ENCODE results near the gene ASAH2. TPM values are rescaled to one million over a fixed set of nuclear protein-coding genes. Genes with fewer than 3 reads are reported as not detected.

Gene ASAH2
- total RNA-seq (2022) (4.6 and 7.3 TPM in 2 replicates), Bru-seq, nascent RNA (percentile 37 among the genes with signal in this experiment), BruChase-seq, experiment 1, labeled RNA remaining after a 2-hour chase (percentile 43 among the genes with signal in this experiment), BruChase-seq, experiment 2, labeled RNA remaining after a 6-hour chase (percentile 35 among the genes with signal in this experiment)
- long read RNA-seq, partial matches to known transcripts = 0 of 3 reads
- long read RNA-seq, other reads (novel, unspliced or antisense) = 3 of 3 reads

DNA sequence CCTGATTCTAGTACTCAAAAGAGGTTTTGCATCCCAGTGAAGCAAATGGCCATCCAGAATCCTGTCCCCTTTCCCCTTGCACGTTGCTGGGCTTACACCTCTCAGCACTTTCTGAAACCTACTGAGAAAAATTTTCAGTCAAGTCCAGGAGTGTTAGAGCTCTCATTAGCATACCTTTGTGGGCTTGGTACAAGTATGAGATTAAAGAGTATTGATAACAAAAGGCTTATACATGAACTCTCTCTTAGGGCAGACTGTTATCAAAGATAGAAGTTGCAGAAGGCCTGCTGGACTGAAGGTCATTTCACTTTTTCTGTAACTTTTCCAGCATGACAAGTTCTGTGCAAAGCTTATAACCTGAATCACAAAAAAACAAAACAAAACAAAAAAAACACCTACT, at the start of gene ASAH2:
Gene ASAH2, minus strand, starts transcription at position 123 of the 400 bp plus-strand sequence. CDS start 2,906 bp downstream, outside the sequence.
- Histone ChIP-seq H3K27me3 (replicated peaks; ENCODE audit: control insufficient read depth, insufficient read depth, low read length) (no peaks in the 10 kb centered on the region), H3K9me3 (no peaks in the 10 kb centered on the region), H3K36me3 (ENCODE audit: control insufficient read depth, insufficient read depth, low read length) (no peaks in the 10 kb centered on the region), H3K4me3 (ENCODE audit: low read depth, low read length) (no peak within 1 kb of the TSS), H3K4me1 (peaks cover 35% of the 10 kb centered on the region)
- no TSS peak for BruUV-seq (replicated peaks)
- no peak for DNase-seq
- ChIA-PET CTCF (interaction anchor here (0.9 kb wide), 1 partner anchor 9 kb away, joined by 4 read pairs; no protein-coding TSS in a partner anchor), POLR2A (no interaction called here)
- TF ChIP-seq, protein P1, sequence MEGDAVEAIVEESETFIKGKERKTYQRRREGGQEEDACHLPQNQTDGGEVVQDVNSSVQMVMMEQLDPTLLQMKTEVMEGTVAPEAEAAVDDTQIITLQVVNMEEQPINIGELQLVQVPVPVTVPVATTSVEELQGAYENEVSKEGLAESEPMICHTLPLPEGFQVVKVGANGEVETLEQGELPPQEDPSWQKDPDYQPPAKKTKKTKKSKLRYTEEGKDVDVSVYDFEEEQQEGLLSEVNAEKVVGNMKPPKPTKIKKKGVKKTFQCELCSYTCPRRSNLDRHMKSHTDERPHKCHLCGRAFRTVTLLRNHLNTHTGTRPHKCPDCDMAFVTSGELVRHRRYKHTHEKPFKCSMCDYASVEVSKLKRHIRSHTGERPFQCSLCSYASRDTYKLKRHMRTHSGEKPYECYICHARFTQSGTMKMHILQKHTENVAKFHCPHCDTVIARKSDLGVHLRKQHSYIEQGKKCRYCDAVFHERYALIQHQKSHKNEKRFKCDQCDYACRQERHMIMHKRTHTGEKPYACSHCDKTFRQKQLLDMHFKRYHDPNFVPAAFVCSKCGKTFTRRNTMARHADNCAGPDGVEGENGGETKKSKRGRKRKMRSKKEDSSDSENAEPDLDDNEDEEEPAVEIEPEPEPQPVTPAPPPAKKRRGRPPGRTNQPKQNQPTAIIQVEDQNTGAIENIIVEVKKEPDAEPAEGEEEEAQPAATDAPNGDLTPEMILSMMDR (IDR thresholded peaks at IDR 0.05; ENCODE audit: insufficient read depth in 1 of 2, low read depth in 1 of 2, low read length in 1 of 2, severe bottlenecking in 1 of 2, unreplicated experiment in 1 of 2) = no peak
- no peaks in the 10 kb centered on the region for H3K9me3 Mint-ChIP-seq (ENCODE audit: unreplicated experiment)
- no peak within 1 kb of the TSS for H3K27ac Mint-ChIP-seq (ENCODE audit: unreplicated experiment)
- H3K36me3 Mint-ChIP-seq (ENCODE audit: insufficient read depth, unreplicated experiment) = no peaks in the 10 kb centered on the region
- H3K4me1 Mint-ChIP-seq (ENCODE audit: low read depth, unreplicated experiment) = peaks cover 19% of the 10 kb centered on the region
- intact Hi-C loops (cut with micrococcal nuclease; ENCODE audit: unreplicated experiment) = loop anchor here (1.0 kb wide), 1 partner anchor 10 kb away; no protein-coding TSS in a partner anchor
- no peak within 1 kb of the TSS for H3K4me3 Mint-ChIP-seq (ENCODE audit: unreplicated experiment)
- H3K27me3 Mint-ChIP-seq (ENCODE audit: insufficient read depth, unreplicated experiment) = no peaks in the 10 kb centered on the region

DNA sequence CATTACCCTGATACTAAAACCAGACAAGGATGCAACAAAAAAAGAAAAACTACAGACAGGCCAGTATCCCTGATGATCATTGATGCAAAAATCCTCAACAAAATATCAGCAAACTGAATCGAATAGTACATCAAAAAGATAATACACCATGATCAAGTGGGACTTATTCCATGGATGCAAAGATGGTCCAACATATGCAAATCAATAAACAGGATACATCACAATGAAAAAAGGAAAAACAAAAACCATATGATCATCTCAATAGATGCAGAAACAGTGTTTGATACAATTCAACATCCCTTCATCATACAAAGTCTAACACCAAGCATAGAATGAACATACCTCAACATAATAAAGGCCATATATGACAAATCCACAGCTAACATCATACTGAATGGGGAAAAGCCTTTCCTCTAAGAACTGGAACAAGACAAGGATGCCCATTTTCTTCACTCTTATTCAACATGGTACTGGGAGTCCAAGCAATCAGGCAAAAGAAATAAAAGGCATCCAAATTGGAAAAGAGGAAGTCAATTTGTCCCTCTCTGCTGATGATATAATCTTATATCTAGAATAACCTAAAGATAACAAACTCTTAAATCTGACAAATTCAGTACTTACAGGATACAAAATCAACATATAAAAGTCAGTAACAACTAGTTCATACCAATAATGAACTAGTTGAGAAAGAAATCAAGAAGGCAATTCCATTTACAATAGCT, 48.8 kb upstream of the ASAH2 start:
- Histone ChIP-seq H3K9me3 (peaks cover 5% of the 10 kb centered on the region; the same call in 1 of the 2 replicates), H3K27me3 (replicated peaks; ENCODE audit: control insufficient read depth, insufficient read depth, low read length) (no peaks in the 10 kb centered on the region), H3K36me3 (ENCODE audit: control insufficient read depth, insufficient read depth, low read length) (no peaks in the 10 kb centered on the region), H3K4me1 (no peaks in the 10 kb centered on the region), H3K4me3 (ENCODE audit: low read depth, low read length) (no peak overlapping the region)
- no peak for DNase-seq
- no TSS peak for BruUV-seq (replicated peaks)
- no peaks in the 10 kb centered on the region for H3K27me3 Mint-ChIP-seq (ENCODE audit: insufficient read depth, unreplicated experiment)
- peaks cover 9% of the 10 kb centered on the region for H3K9me3 Mint-ChIP-seq (ENCODE audit: unreplicated experiment)
- no peaks in the 10 kb centered on the region for H3K36me3 Mint-ChIP-seq (ENCODE audit: insufficient read depth, unreplicated experiment)
- H3K4me1 Mint-ChIP-seq (ENCODE audit: low read depth, unreplicated experiment) = no peaks in the 10 kb centered on the region
- ChIA-PET CTCF (no interaction called here), POLR2A (no interaction called here)
- no peak overlapping the region for H3K4me3 Mint-ChIP-seq (ENCODE audit: unreplicated experiment)
- TF ChIP-seq, protein P1 (IDR thresholded peaks at IDR 0.05; ENCODE audit: insufficient read depth in 1 of 2, low read depth in 1 of 2, low read length in 1 of 2, severe bottlenecking in 1 of 2, unreplicated experiment in 1 of 2) = no peak
- no peak overlapping the region for H3K27ac Mint-ChIP-seq (ENCODE audit: unreplicated experiment)
- intact Hi-C loops (cut with micrococcal nuclease; ENCODE audit: unreplicated experiment) = no loop called here

DNA sequence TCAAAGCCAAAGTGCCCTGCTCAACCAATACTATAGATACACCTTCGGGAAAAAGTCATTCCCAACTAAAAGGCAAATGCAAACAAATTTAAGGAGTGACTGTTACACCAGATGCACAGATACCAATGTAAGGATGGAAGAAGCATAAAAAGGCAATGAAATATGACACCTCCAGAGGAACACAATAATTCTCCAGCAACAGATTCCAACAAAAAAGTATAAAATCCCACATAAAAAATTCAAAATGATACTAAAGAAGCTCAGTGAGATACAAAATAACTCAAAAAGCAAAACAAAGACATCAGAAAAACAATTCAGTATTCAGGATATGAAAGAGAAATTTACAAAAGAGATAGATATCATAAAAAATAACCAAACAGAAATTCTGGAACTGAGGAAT, 44.1 kb upstream of the ASAH2 start:
- H3K27ac Mint-ChIP-seq (ENCODE audit: unreplicated experiment) = no peak overlapping the region
- no peaks in the 10 kb centered on the region for H3K4me1 Mint-ChIP-seq (ENCODE audit: low read depth, unreplicated experiment)
- BruUV-seq (replicated peaks) = no TSS peak
- no peaks in the 10 kb centered on the region for H3K36me3 ChIP-seq (ENCODE audit: control insufficient read depth, insufficient read depth, low read length)
- peaks cover 2% of the 10 kb centered on the region for H3K27me3 Mint-ChIP-seq (ENCODE audit: insufficient read depth, unreplicated experiment)
- ChIA-PET CTCF (no interaction called here), POLR2A (no interaction called here)
- DNase-seq = no peak
- TF ChIP-seq, protein P1 (IDR thresholded peaks at IDR 0.05; ENCODE audit: insufficient read depth in 1 of 2, low read depth in 1 of 2, low read length in 1 of 2, severe bottlenecking in 1 of 2, unreplicated experiment in 1 of 2) = no peak
- H3K4me3 Mint-ChIP-seq (ENCODE audit: unreplicated experiment) = no peak overlapping the region
- H3K36me3 Mint-ChIP-seq (ENCODE audit: insufficient read depth, unreplicated experiment) = no peaks in the 10 kb centered on the region
- H3K9me3 Mint-ChIP-seq (ENCODE audit: unreplicated experiment) = peaks cover 9% of the 10 kb centered on the region
- no peaks in the 10 kb centered on the region for H3K27me3 ChIP-seq (replicated peaks; ENCODE audit: control insufficient read depth, insufficient read depth, low read length)
- peaks cover 5% of the 10 kb centered on the region; the same call in 1 of the 2 replicates for H3K9me3 ChIP-seq
- intact Hi-C loops (cut with micrococcal nuclease; ENCODE audit: unreplicated experiment) = no loop called here
- H3K4me1 ChIP-seq = peaks cover 7% of the 10 kb centered on the region
- H3K4me3 ChIP-seq (ENCODE audit: low read depth, low read length) = no peak overlapping the region

All from Caco-2 (cell line).